HL-60 (cell line): Measurements from ENCODE around the gene NUP93.

Source experiments
- DNase-seq, 2 experiments: peaks; one replicate each; pipeline ENCODE4 v3.0.0-alpha.2; 2010 to 2020; ENCODE audit warnings: low read depth in 1 of 2, low spot score in 1 of 2
- H3K27ac ChIP-seq: fragments of 250-450 bp; sonication (Bioruptor Pico); replicated peaks from 2 replicates; pipeline ENCODE4 v1.5.1; 2020; ENCODE audit warnings: mild to moderate bottlenecking, moderate library complexity
- H3K27me3 ChIP-seq: fragments of 250-450 bp; sonication (Bioruptor Pico); 2 replicates; pipeline ENCODE4 v1.5.1; 2021; ENCODE audit warnings: mild to moderate bottlenecking, moderate library complexity; ENCODE audit not compliant: insufficient read depth, poor library complexity, severe bottlenecking
- H3K4me3 ChIP-seq: replicated peaks from 2 replicates; pipeline ENCODE4 v1.5.1; 2011; ENCODE audit warnings: mild to moderate bottlenecking, control low read depth, low read length; ENCODE audit not compliant: insufficient read depth
- GABPA ChIP-seq: IDR thresholded peaks from 2 replicates; pipeline ENCODE4 v1.6.1; 2012; ENCODE audit warnings: low read depth
- POLR2AphosphoS5 ChIP-seq: IDR thresholded peaks from 2 replicates; pipeline ENCODE4 v1.6.1; 2012; ENCODE audit warnings: low read depth
- REST ChIP-seq: IDR thresholded peaks from 2 replicates; pipeline ENCODE4 v1.6.1; 2012; ENCODE audit warnings: low read depth; ENCODE audit not compliant: insufficient replicate concordance
- SPI1 ChIP-seq: IDR thresholded peaks from 2 replicates; pipeline ENCODE4 v1.6.1; 2012; ENCODE audit warnings: low read depth, mild to moderate bottlenecking, borderline replicate concordance
- TF ChIP-seq, protein P1 (sequence below): IDR thresholded peaks from one replicate; pipeline ENCODE4 v1.5.1; 2011; ENCODE audit warnings: low read length, control low read depth, inconsistent platforms; ENCODE audit not compliant: insufficient read depth

Gene NUP93

DNA sequence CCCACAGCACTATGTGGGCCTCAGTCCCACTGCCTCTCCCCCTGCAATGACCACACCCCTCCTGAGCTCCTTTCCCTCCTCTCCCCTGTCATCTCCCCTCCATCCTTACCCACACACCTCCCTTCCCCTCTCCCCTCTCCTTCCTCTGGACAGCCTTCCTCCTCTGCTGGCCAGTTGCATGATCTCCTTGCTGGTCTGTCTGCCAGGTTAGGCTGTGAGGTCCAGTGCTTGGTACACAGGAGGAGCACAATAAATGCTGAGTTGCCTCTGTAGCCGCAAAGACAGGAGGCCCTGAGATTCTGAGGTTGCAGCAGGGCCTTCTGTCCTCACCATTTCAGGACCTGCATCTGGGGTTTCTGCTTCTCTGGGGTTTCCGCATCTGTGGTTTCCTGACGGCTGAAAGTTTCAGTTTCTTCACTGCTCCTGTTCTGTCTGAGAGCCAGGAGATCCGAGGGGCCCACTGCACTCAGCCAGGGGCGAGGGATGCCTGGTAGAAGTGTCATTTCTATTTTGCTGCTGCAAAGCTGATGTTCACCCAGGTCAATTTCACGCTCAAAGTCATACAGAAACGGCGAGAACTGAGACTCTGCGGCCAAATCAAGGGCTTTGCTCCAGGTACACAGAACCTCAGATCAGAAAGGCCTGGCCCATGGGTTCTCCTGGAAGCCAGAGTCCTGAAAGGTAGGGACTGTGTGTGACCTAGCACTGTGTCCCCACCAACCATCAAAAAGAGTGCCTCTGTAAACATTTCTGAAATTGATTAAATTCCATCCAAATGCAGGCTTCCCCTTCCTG lies 130.5 kb downstream of the NUP93 start:
- Histone ChIP-seq H3K27ac (no peak overlapping the region), H3K27me3 (no peaks in the 10 kb centered on the region), H3K4me3 (no peak overlapping the region)
- DNase-seq = no peak
- TF ChIP-seq POLR2AphosphoS5 = no peak
- TF ChIP-seq, protein P1, sequence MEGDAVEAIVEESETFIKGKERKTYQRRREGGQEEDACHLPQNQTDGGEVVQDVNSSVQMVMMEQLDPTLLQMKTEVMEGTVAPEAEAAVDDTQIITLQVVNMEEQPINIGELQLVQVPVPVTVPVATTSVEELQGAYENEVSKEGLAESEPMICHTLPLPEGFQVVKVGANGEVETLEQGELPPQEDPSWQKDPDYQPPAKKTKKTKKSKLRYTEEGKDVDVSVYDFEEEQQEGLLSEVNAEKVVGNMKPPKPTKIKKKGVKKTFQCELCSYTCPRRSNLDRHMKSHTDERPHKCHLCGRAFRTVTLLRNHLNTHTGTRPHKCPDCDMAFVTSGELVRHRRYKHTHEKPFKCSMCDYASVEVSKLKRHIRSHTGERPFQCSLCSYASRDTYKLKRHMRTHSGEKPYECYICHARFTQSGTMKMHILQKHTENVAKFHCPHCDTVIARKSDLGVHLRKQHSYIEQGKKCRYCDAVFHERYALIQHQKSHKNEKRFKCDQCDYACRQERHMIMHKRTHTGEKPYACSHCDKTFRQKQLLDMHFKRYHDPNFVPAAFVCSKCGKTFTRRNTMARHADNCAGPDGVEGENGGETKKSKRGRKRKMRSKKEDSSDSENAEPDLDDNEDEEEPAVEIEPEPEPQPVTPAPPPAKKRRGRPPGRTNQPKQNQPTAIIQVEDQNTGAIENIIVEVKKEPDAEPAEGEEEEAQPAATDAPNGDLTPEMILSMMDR = no peak
- TF ChIP-seq GABPA = no peak
- no peak for TF ChIP-seq REST
- TF ChIP-seq SPI1 = no peak

GRCh38 chr16:56861092-56861610 lies 131.2 kb downstream of the NUP93 start:
- TF ChIP-seq GABPA = no peak
- Histone ChIP-seq H3K4me3 (no peak overlapping the region), H3K27ac (no peak overlapping the region), H3K27me3 (no peaks in the 10 kb centered on the region)
- no peak for DNase-seq

- H3K4me3 ChIP-seq = no peak overlapping the region
- H3K27me3 ChIP-seq = no peaks in the 10 kb centered on the region
- TF ChIP-seq, protein P1 = no peak
- DNase-seq = no peak
- no peak overlapping the region for H3K27ac ChIP-seq
Observed at GRCh38 chr16:56861756-56862155, 131.8 kb downstream of the NUP93 start.

GRCh38 chr16:56862776-56863175 lies 132.8 kb downstream of the NUP93 start:
- DNase-seq = peak; percentile 39 to 61
- Histone ChIP-seq H3K4me3 (no peak overlapping the region), H3K27ac (no peak overlapping the region), H3K27me3 (no peaks in the 10 kb centered on the region)
- no peak for TF ChIP-seq REST
- TF ChIP-seq GABPA = no peak
- TF ChIP-seq SPI1 = no peak
- TF ChIP-seq POLR2AphosphoS5 = no peak; the same call in 1 of the 2 replicates
- TF ChIP-seq, protein P1 = no peak
